Astrocyte of the cerebellum (primary cell): ENCODE data around the gene PRKG1.

Source experiments
- DNase-seq: peaks from one replicate; pipeline ENCODE4 v3.0.0-alpha.2; 2011; ENCODE audit warnings: low read depth
- H3K4me3 ChIP-seq: 2 replicates; pipeline ENCODE4 v1.5.1; 2011; ENCODE audit warnings: mild to moderate bottlenecking, low read depth, low read length, moderate library complexity
- CTCF ChIP-seq: IDR thresholded peaks from 2 replicates; pipeline ENCODE4 v1.5.1; 2012; ENCODE audit warnings: low read length, low read depth, moderate library complexity, mild to moderate bottlenecking; ENCODE audit errors: missing control alignments
- in situ Hi-C: cut with HindIII; loops from 2 replicates; pipeline ENCODE4 v1.10.0; 2017; ENCODE audit warnings: low sequenced_read_pairs

Gene PRKG1

DNA sequence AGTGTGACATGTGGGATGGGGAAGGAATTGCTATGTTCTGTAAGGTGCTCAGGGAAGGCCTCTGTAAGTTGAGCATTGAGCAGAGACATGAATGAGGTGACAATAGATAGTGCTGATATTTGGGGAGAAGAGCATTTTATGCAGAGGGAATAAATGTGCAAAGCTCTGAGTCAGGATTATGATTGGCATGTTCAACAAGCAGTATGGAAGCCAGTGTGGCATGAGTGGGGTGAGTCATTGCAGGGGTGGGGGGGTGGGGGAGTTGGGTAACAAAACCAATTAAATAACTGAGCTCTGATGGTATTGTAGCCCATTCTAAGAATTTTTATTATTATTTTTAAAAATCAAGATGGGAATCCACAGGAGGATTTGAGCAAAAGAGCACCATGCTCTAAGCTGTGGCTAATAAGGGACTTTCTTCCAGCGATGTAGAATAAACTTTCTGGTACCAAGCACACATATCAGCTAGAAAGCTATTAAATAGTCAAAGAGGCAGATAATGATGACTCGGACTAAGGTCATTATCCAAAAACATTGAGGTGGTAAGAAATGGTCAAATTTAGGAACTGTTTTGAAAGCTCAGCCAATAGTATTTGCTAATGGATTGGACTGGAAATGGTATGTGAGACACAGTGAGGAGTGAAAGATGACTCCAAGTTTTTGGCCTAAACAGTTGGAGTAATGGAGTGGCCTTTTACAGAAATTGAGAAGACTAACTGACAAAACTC, 96.4 kb downstream of the PRKG1 start:
- in situ Hi-C loops: no loop called here
- DNase-seq: no peak
- TF ChIP-seq CTCF: no peak
- H3K4me3 ChIP-seq: no peak overlapping the region

DNA sequence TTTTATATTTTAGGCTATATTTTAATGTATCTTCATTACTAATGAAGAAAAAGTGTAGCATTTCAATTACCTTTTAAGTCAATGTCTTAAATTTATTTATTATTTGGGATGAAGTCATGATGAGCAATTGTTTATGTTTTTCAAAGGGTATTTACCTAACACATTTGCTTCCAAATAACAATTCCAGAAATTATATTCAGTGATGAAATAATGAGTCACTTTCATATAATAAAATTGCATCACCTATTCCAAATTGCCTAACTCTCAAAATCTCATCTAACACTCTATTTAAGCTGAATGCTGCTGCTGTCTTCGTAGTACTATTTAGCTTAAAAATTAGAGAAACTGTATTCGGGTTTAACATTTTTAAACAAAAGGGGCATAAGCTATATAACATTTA, 97.7 kb downstream of the PRKG1 start:
- DNase-seq: no peak
- in situ Hi-C loops: no loop called here

DNA sequence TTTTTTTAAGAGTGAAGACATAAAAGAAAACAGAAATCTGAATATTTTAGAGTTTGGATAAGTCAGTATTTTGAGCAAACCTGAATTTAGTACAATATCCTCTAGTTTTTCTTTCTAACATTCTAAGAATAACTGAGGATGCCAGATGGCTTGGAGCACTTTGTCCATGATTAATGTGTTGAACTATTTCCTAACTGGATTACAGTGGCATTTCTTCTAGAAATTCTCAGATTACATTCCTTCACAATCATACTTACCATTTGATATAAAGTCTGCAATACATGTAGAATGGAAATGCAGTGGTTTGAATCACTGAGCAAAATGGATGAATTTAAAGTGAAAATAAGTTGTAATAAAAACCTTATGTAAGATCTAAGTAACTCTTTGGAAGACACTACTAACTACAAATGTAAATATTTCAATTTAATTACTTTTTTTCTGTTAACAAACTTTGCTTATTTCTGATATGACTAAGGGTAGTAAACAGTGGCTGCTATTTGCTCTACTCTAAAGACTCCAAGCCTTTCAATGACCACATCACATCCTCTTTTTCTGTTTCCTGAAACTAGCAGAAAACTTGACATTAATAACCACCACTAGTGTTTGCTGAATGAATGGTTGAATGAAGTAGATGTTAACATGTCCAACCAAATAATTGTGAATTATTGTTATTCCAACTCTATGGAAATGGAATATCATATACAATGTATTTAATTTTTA, 102.8 kb downstream of the PRKG1 start:
- no peak for TF ChIP-seq CTCF
- H3K4me3 ChIP-seq: no peak overlapping the region
- in situ Hi-C loops: no loop called here
- DNase-seq: peak; percentile 11

More for the DNA sequence above, 97.7 kb downstream of the PRKG1 start:
- TF ChIP-seq CTCF: no peak
- no peak overlapping the region for H3K4me3 ChIP-seq

- DNase-seq: no peak
- H3K4me3 ChIP-seq: no peak overlapping the region
- no peak for TF ChIP-seq CTCF
- in situ Hi-C loops: no loop called here
Measured at GRCh38 chr10:51178634-51179033, 104.3 kb downstream of the PRKG1 start.

DNA sequence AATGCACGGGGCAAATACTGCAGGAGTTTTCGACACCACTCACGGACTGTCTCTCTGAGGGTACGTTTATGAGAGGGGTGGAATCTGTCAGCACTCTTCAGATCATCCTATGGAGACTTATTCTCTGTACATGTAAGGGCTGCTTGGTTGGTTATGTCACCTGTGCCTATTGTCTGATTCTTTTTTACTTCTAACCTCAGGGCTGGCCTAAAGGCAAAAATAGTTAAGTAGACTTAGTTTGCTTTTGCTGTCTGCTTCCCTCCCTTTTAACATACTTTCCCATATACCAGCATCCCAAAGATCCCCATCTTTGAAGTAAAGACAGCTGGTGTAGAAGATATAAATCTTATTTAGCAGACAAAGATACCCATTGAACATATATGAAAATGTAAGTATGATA, 105.9 kb downstream of the PRKG1 start:
- in situ Hi-C loops: no loop called here
- DNase-seq: no peak
- H3K4me3 ChIP-seq: no peak overlapping the region
- TF ChIP-seq CTCF: no peak

DNA sequence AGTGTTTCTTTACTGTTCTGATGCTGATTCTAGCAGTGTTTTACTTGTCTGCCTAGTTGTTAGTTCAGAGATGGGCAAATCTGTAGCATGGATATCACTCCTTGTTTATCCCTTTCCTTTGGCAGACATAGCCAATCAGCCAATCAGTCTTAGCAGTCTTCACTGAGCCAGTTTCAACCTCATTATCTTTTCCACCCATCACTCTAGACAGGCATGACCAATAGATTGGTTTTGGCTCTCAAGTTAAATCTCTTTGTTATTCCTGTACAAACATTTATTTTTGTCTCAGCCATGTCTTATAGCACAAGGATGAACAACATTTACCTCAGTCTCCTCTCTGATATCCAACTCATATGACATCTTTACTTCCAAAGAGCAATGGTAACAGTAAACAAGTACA, 109.5 kb downstream of the PRKG1 start:
- in situ Hi-C loops: no loop called here
- no peak for TF ChIP-seq CTCF
- DNase-seq: no peak
- H3K4me3 ChIP-seq: no peak overlapping the region
